Vagina (tissue), 2 donors: Measurements from ENCODE around the gene MACROD2.

ENCODE experiments used
- POLR2A ChIP-seq, 2 donors: fragments of 450-650 bp; IDR thresholded peaks; one replicate each; pipeline ENCODE4 v1.6.1; 2017; ENCODE audit warnings: antibody characterized with exemption in 2 of 2, mild to moderate bottlenecking in 2 of 2, moderate library complexity in 2 of 2
- POLR2AphosphoS5 ChIP-seq, 2 donors: sonication (generic); formaldehyde crosslinking; IDR thresholded peaks; one replicate each; pipeline ENCODE4 v1.9.0; 2017; ENCODE audit warnings: antibody characterized with exemption in 2 of 2, mild to moderate bottlenecking in 2 of 2, low read depth in 1 of 2; ENCODE audit not compliant: insufficient read depth in 1 of 2
- TF ChIP-seq, protein P1 (sequence below), 3 experiments: fragments of 450-650 bp in 2 of 3; fragments of 200-600 bp in 1 of 3; sonication (generic) in 1 of 3; IDR thresholded peaks; one replicate each; pipeline ENCODE4 v1.5.1; 2017 to 2019; ENCODE audit warnings: antibody characterized with exemption in 3 of 3, mild to moderate bottlenecking in 2 of 3, moderate library complexity in 2 of 3

DNA sequence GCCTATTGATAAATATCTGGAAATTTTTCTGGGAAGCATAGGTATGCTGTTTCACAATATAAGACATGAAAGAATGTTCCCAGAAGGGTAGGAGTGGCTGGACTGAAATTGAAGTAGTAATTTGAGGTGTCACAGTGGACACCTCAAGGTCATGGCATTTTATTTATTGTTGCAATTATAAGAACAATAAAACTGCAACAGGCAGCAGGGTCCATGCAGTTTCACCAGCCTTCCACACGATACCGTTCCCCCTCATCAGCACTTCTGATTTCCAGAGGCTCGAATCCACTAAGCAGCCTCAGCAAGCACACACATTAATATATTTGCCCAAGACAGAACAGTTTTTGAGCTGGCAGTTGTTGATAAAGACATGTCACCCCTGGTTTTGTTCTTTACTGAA is 1540.5 kb downstream of the MACROD2 start:
- TF ChIP-seq, protein P1, sequence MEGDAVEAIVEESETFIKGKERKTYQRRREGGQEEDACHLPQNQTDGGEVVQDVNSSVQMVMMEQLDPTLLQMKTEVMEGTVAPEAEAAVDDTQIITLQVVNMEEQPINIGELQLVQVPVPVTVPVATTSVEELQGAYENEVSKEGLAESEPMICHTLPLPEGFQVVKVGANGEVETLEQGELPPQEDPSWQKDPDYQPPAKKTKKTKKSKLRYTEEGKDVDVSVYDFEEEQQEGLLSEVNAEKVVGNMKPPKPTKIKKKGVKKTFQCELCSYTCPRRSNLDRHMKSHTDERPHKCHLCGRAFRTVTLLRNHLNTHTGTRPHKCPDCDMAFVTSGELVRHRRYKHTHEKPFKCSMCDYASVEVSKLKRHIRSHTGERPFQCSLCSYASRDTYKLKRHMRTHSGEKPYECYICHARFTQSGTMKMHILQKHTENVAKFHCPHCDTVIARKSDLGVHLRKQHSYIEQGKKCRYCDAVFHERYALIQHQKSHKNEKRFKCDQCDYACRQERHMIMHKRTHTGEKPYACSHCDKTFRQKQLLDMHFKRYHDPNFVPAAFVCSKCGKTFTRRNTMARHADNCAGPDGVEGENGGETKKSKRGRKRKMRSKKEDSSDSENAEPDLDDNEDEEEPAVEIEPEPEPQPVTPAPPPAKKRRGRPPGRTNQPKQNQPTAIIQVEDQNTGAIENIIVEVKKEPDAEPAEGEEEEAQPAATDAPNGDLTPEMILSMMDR (IDR thresholded peaks at IDR 0.05) = no peak
- no peak for TF ChIP-seq POLR2A (IDR thresholded peaks at IDR 0.05)
- TF ChIP-seq POLR2AphosphoS5 (IDR thresholded peaks at IDR 0.05; ENCODE audit: insufficient read depth in 1 of 2, low read depth in 1 of 2) = no peak
